Calu3 (cell line): ENCODE data around the gene STXBP2. TPM values are rescaled to one million over a fixed set of nuclear protein-coding genes. Genes with fewer than 3 reads are reported as not detected.

Experiments used
- BruUV-seq: library from RNA; stranded (reverse); fragments of 400-500 nt; replicated peaks from 2 replicates; lab custom pipeline; 2021; lab: Mats Ljungman, UMichigan
- CTCF ChIA-PET: fragments of 300-600 bp; sonication (Branson Sonifier 250); formaldehyde crosslinking; loops from one replicate; lab custom pipeline; 2022; ENCODE audit warnings: antibody characterized with exemption; lab: Charles Lee
- DNase-seq: peaks from one replicate; pipeline ENCODE4 v3.0.0; 2022
- H3K27ac Mint-ChIP-seq: one replicate; pipeline ENCODE4 v1.8.0; 2022; ENCODE audit warnings: mixed read lengths; ENCODE audit not compliant: unreplicated experiment
- H3K27me3 Mint-ChIP-seq: one replicate; pipeline ENCODE4 v1.8.0; 2022; ENCODE audit warnings: mixed read lengths; ENCODE audit not compliant: unreplicated experiment
- H3K36me3 Mint-ChIP-seq: one replicate; pipeline ENCODE4 v1.8.0; 2022; ENCODE audit warnings: mild to moderate bottlenecking, moderate library complexity, mixed read lengths; ENCODE audit not compliant: insufficient read depth, unreplicated experiment
- H3K4me1 Mint-ChIP-seq: one replicate; pipeline ENCODE4 v1.8.0; 2022; ENCODE audit warnings: mild to moderate bottlenecking, low read depth, mixed read lengths; ENCODE audit not compliant: unreplicated experiment
- H3K4me3 Mint-ChIP-seq: one replicate; pipeline ENCODE4 v1.8.0; 2022; ENCODE audit warnings: mild to moderate bottlenecking, low read depth, moderate library complexity, mixed read lengths; ENCODE audit not compliant: unreplicated experiment
- H3K9me3 Mint-ChIP-seq: one replicate; pipeline ENCODE4 v1.8.0; 2022; ENCODE audit warnings: low read depth, mixed read lengths; ENCODE audit not compliant: unreplicated experiment
- CTCF ChIP-seq: fragments of 200-600 bp; IDR thresholded peaks from one replicate; pipeline ENCODE4 v1.8.0; 2022; ENCODE audit warnings: antibody characterized with exemption; ENCODE audit not compliant: unreplicated experiment
- intact Hi-C: fragments of 100-400 bp; cut with micrococcal nuclease; formaldehyde crosslinking; loops from one replicate; pipeline ENCODE4 v1.10.0; 2022; ENCODE audit not compliant: unreplicated experiment
- total RNA-seq: library from RNA; stranded (reverse); gene quantifications from 2 replicates; pipeline ENCODE4 v1.2.3, GENCODE V29; 2022

STXBP2 gene
- total RNA-seq, 1 experiment from 2014 or later: 132 TPM

GRCh38 chr19:7596211-7596937 is 40.5 kb upstream of the STXBP2 start:
- no peak for TF ChIP-seq CTCF
- intact Hi-C loops: no loop called here
- no TSS peak for BruUV-seq
- no peak overlapping the region for H3K27ac Mint-ChIP-seq
- H3K36me3 Mint-ChIP-seq: peaks cover 15% of the 10 kb centered on the region
- peaks cover 15% of the 10 kb centered on the region for H3K4me1 Mint-ChIP-seq
- no peaks in the 10 kb centered on the region for H3K9me3 Mint-ChIP-seq
- CTCF ChIA-PET: interaction anchor here (0.6 to 4.2 kb wide), 3 partner anchors 28 to 84 kb away, joined by 4 to 26 read pairs (median 8); partner anchors contain the start of gene TRAPPC5
- no peaks in the 10 kb centered on the region for H3K27me3 Mint-ChIP-seq
- DNase-seq: peak; percentile 11
- peak overlapping the region; percentile 82 for H3K4me3 Mint-ChIP-seq

GRCh38 chr19:7597689-7598088 is 39.2 kb upstream of the STXBP2 start:
- Mint-ChIP-seq H3K9me3 (no peaks in the 10 kb centered on the region), H3K4me3 (peak overlapping the region; percentile 82), H3K36me3 (peaks cover 15% of the 10 kb centered on the region), H3K27me3 (no peaks in the 10 kb centered on the region), H3K4me1 (peaks cover 15% of the 10 kb centered on the region), H3K27ac (no peak overlapping the region)
- CTCF ChIA-PET: interaction anchor here (1.2 to 4.2 kb wide), 2 partner anchors 29 to 83 kb away, joined by 4 to 26 read pairs; partner anchors contain the start of gene TRAPPC5
- intact Hi-C loops: no loop called here
- DNase-seq: no peak
- no TSS peak for BruUV-seq
- TF ChIP-seq CTCF: no peak

GRCh38 chr19:7598180-7598579 is 38.7 kb upstream of the STXBP2 start:
- Mint-ChIP-seq H3K36me3 (peaks cover 15% of the 10 kb centered on the region), H3K4me3 (peak overlapping the region; percentile 82), H3K27ac (no peak overlapping the region), H3K4me1 (peaks cover 15% of the 10 kb centered on the region), H3K27me3 (no peaks in the 10 kb centered on the region), H3K9me3 (no peaks in the 10 kb centered on the region)
- CTCF ChIA-PET: interaction anchor here (4.2 kb wide), 1 partner anchor 30 kb away, joined by 26 read pairs; no protein-coding TSS in a partner anchor
- no peak for DNase-seq
- TF ChIP-seq CTCF: no peak
- intact Hi-C loops: no loop called here
- no TSS peak for BruUV-seq

GRCh38 chr19:7600721-7601120 is 36.2 kb upstream of the STXBP2 start:
- no TSS peak for BruUV-seq
- no peak for TF ChIP-seq CTCF
- peaks cover 18% of the 10 kb centered on the region for H3K36me3 Mint-ChIP-seq
- no peaks in the 10 kb centered on the region for H3K9me3 Mint-ChIP-seq
- no peaks in the 10 kb centered on the region for H3K27me3 Mint-ChIP-seq
- CTCF ChIA-PET: no interaction called here
- intact Hi-C loops: no loop called here
- no peak overlapping the region for H3K27ac Mint-ChIP-seq
- no peak for DNase-seq
- H3K4me3 Mint-ChIP-seq: no peak overlapping the region
- peaks cover 8% of the 10 kb centered on the region for H3K4me1 Mint-ChIP-seq
